Measurements from ENCODE around the gene TANGO2. TPM values are rescaled to one million over a fixed set of nuclear protein-coding genes. Genes with fewer than 3 reads are reported as not detected.
A peak's percentile ranks its signal among the peaks of the same experiment; 100 is the strongest.

TANGO2 gene
- total and polyA plus RNA-seq, 5 donors from 2014 or later: 39.5 to 48.4 (median 43.2) TPM

GRCh38 chr22:19986011-19986409 is 34.9 kb upstream of the TANGO2 start:
- ATAC-seq (ENCODE audit: low read depth in 2 of 2) (no peak), DNase-seq (no peak)
- Mint-ChIP-seq H3K4me1 (peaks cover 0 to 9% (median 0%) of the 10 kb centered on the region in 4 donors), H3K36me3 (no peaks in the 10 kb centered on the region), H3K27me3 (peaks cover 8% of the 10 kb centered on the region), H3K27ac (no peak overlapping the region), H3K9me3 (no peaks in the 10 kb centered on the region), H3K4me3 (peak overlapping the region in 3 of 4 donors; percentile 40 to 75 (median 58))
- H3K9me3 ChIP-seq (ENCODE audit: control insufficient read depth in 2 of 2, low read length in 2 of 2): no peaks in the 10 kb centered on the region
- no peaks in the 10 kb centered on the region for H3K27me3 ChIP-seq (ENCODE audit: control insufficient read depth, insufficient read depth, low read length)
- H3K4me1 ChIP-seq (ENCODE audit: control insufficient read depth, insufficient read depth, low read length, poor library complexity, severe bottlenecking): peaks cover 11% of the 10 kb centered on the region
- no peak overlapping the region for H3K27ac ChIP-seq (ENCODE audit: insufficient read depth, low read length, poor library complexity, severe bottlenecking)
- no peak overlapping the region for H3K4me3 ChIP-seq (ENCODE audit: low read depth, low read length)
- H3K36me3 ChIP-seq (ENCODE audit: control insufficient read depth, insufficient read depth, low read length): no peaks in the 10 kb centered on the region

- H3K4me3 ChIP-seq (ENCODE audit: low read depth, low read length): no peak overlapping the region
- H3K9me3 ChIP-seq (ENCODE audit: control insufficient read depth in 2 of 2, low read length in 2 of 2): no peaks in the 10 kb centered on the region
- Mint-ChIP-seq H3K36me3 (no peaks in the 10 kb centered on the region), H3K27ac (no peak overlapping the region), H3K9me3 (no peaks in the 10 kb centered on the region), H3K27me3 (peaks cover 8% of the 10 kb centered on the region), H3K4me1 (peaks cover 0 to 9% (median 0%) of the 10 kb centered on the region in 4 donors), H3K4me3 (peak overlapping the region in 3 of 4 donors; percentile 40 to 75 (median 58))
- ATAC-seq (ENCODE audit: low read depth in 2 of 2): peak; percentile 63 to 75
- H3K27ac ChIP-seq (ENCODE audit: insufficient read depth, low read length, poor library complexity, severe bottlenecking): no peak overlapping the region
- peak; percentile 39 to 55 (median 45) for DNase-seq
- H3K36me3 ChIP-seq (ENCODE audit: control insufficient read depth, insufficient read depth, low read length): no peaks in the 10 kb centered on the region
- no peaks in the 10 kb centered on the region for H3K27me3 ChIP-seq (ENCODE audit: control insufficient read depth, insufficient read depth, low read length)
- peaks cover 11% of the 10 kb centered on the region for H3K4me1 ChIP-seq (ENCODE audit: control insufficient read depth, insufficient read depth, low read length, poor library complexity, severe bottlenecking)
These were observed 34.2 kb upstream of the TANGO2 start for GRCh38 chr22:19986410-19987341.

- peaks cover 11% of the 10 kb centered on the region for H3K4me1 ChIP-seq (ENCODE audit: control insufficient read depth, insufficient read depth, low read length, poor library complexity, severe bottlenecking)
- H3K27me3 Mint-ChIP-seq: peaks cover 8% of the 10 kb centered on the region
- H3K9me3 ChIP-seq (ENCODE audit: control insufficient read depth in 2 of 2, low read length in 2 of 2): no peaks in the 10 kb centered on the region
- H3K4me3 Mint-ChIP-seq: peak overlapping the region in 3 of 4 donors; percentile 63 to 78 (median 65)
- H3K36me3 Mint-ChIP-seq: no peaks in the 10 kb centered on the region
- no peak overlapping the region for H3K27ac ChIP-seq (ENCODE audit: insufficient read depth, low read length, poor library complexity, severe bottlenecking)
- peaks cover 0 to 9% (median 0%) of the 10 kb centered on the region in 4 donors for H3K4me1 Mint-ChIP-seq
- H3K27ac Mint-ChIP-seq: no peak overlapping the region
- DNase-seq (no peak), ATAC-seq (ENCODE audit: low read depth in 2 of 2) (no peak)
- no peaks in the 10 kb centered on the region for H3K9me3 Mint-ChIP-seq
- H3K27me3 ChIP-seq (ENCODE audit: control insufficient read depth, insufficient read depth, low read length): no peaks in the 10 kb centered on the region
- H3K36me3 ChIP-seq (ENCODE audit: control insufficient read depth, insufficient read depth, low read length): no peaks in the 10 kb centered on the region
- H3K4me3 ChIP-seq (ENCODE audit: low read depth, low read length): no peak overlapping the region
These were observed 33.3 kb upstream of the TANGO2 start for GRCh38 chr22:19987394-19988306.

GRCh38 chr22:19988331-19988808 is 32.5 kb upstream of the TANGO2 start:
- peaks cover 8% of the 10 kb centered on the region for H3K27me3 Mint-ChIP-seq
- H3K4me3 Mint-ChIP-seq: peak overlapping the region in 3 of 4 donors; percentile 63 to 78 (median 65)
- no peak overlapping the region for H3K27ac ChIP-seq (ENCODE audit: insufficient read depth, low read length, poor library complexity, severe bottlenecking)

DNA sequence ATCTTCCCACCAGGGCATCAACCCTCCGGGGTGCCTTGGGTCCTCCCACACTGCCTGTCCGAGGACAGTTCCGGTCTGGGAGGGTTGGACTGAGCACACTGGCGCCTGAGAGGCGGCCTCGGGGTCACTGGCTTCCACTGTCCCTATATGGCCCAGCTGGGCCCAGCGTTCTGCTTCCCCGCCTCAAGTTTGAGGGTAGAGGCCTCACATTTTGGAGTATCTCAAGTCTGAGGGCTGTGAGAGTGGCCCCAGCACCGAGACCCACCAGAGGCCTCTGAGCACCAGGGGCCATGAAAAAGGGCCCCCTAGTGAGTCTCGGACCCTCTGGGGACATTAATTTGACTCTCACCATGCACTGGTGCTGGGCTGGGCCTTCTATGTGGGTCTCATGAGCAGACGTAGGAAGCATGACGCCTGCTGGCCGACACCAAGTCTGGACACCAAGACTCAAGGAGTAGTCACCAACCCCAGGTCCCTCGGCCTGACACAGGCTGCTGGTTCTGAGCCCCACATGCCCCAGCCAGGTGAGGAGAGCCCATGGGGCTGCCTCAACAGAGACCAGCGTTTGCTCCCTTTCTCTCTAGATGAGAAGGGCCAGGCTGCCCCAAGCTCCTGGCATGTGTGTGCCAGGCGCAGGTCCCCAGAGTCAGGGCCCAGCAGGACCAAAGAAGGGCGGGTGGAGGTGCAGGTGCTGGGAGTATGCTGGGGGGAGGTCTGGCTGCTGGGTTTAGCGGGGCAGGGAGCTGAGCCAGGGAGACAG is 31.8 kb upstream of the TANGO2 start:
- no peaks in the 10 kb centered on the region for H3K9me3 ChIP-seq (ENCODE audit: control insufficient read depth in 2 of 2, low read length in 2 of 2)
- Mint-ChIP-seq H3K27ac (no peak overlapping the region), H3K9me3 (no peaks in the 10 kb centered on the region), H3K4me3 (peak overlapping the region in 1 of 4 donors; percentile 69), H3K27me3 (peaks cover 8% of the 10 kb centered on the region), H3K36me3 (no peaks in the 10 kb centered on the region), H3K4me1 (peaks cover 0 to 9% (median 0%) of the 10 kb centered on the region in 4 donors)
- peaks cover 11% of the 10 kb centered on the region for H3K4me1 ChIP-seq (ENCODE audit: control insufficient read depth, insufficient read depth, low read length, poor library complexity, severe bottlenecking)
- no peak overlapping the region for H3K4me3 ChIP-seq (ENCODE audit: low read depth, low read length)
- no peak overlapping the region for H3K27ac ChIP-seq (ENCODE audit: insufficient read depth, low read length, poor library complexity, severe bottlenecking)
- H3K27me3 ChIP-seq (ENCODE audit: control insufficient read depth, insufficient read depth, low read length): no peaks in the 10 kb centered on the region
- ATAC-seq (ENCODE audit: low read depth in 2 of 2) (no peak), DNase-seq (no peak)
- no peaks in the 10 kb centered on the region for H3K36me3 ChIP-seq (ENCODE audit: control insufficient read depth, insufficient read depth, low read length)

More at GRCh38 chr22:19988331-19988808, 32.5 kb upstream of the TANGO2 start:
- ATAC-seq (ENCODE audit: low read depth in 2 of 2) (no peak), DNase-seq (no peak)
- H3K27ac Mint-ChIP-seq: no peak overlapping the region
- no peaks in the 10 kb centered on the region for H3K36me3 ChIP-seq (ENCODE audit: control insufficient read depth, insufficient read depth, low read length)
- no peaks in the 10 kb centered on the region for H3K36me3 Mint-ChIP-seq
- H3K9me3 ChIP-seq (ENCODE audit: control insufficient read depth in 2 of 2, low read length in 2 of 2): no peaks in the 10 kb centered on the region
- H3K4me1 ChIP-seq (ENCODE audit: control insufficient read depth, insufficient read depth, low read length, poor library complexity, severe bottlenecking): peaks cover 11% of the 10 kb centered on the region
- H3K4me3 ChIP-seq (ENCODE audit: low read depth, low read length): no peak overlapping the region
- no peaks in the 10 kb centered on the region for H3K9me3 Mint-ChIP-seq
- no peaks in the 10 kb centered on the region for H3K27me3 ChIP-seq (ENCODE audit: control insufficient read depth, insufficient read depth, low read length)
- peaks cover 0 to 9% (median 0%) of the 10 kb centered on the region in 4 donors for H3K4me1 Mint-ChIP-seq

- ATAC-seq (ENCODE audit: low read depth in 2 of 2) (no peak), DNase-seq (no peak)
- H3K9me3 ChIP-seq (ENCODE audit: control insufficient read depth in 2 of 2, low read length in 2 of 2): no peaks in the 10 kb centered on the region
- no peak overlapping the region for H3K4me3 ChIP-seq (ENCODE audit: low read depth, low read length)
- no peak overlapping the region for H3K27ac ChIP-seq (ENCODE audit: insufficient read depth, low read length, poor library complexity, severe bottlenecking)
- Mint-ChIP-seq H3K4me3 (peak overlapping the region in 1 of 4 donors; percentile 43), H3K9me3 (no peaks in the 10 kb centered on the region), H3K4me1 (peaks cover 0 to 9% (median 0%) of the 10 kb centered on the region in 4 donors), H3K36me3 (no peaks in the 10 kb centered on the region), H3K27ac (no peak overlapping the region), H3K27me3 (peaks cover 7% of the 10 kb centered on the region)
- H3K4me1 ChIP-seq (ENCODE audit: control insufficient read depth, insufficient read depth, low read length, poor library complexity, severe bottlenecking): peaks cover 11% of the 10 kb centered on the region
- no peaks in the 10 kb centered on the region for H3K36me3 ChIP-seq (ENCODE audit: control insufficient read depth, insufficient read depth, low read length)
- H3K27me3 ChIP-seq (ENCODE audit: control insufficient read depth, insufficient read depth, low read length): no peaks in the 10 kb centered on the region
These were observed 31.2 kb upstream of the TANGO2 start for GRCh38 chr22:19989725-19990067.

DNA sequence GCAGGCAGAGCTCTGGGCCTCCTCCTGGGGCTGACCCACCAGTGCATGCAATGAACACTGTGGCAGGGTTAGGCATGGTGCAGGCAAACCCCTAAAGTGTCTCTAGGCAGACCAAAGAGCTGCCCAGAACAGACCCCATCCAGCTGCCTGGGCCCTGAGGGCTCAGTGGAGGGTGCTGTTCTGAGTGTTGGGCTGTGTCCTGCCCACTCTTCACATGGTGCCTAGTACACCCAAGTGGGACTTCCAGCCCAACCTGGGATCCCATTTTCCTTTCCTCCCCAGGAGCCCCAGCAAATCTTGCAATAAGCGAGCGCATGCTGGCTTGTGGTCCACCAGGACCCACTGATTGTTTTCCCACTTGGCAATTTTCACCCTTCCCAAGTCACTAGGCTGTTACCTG is 30.7 kb upstream of the TANGO2 start:
- H3K4me1 Mint-ChIP-seq: peaks cover 0 to 7% (median 0%) of the 10 kb centered on the region in 4 donors
- ATAC-seq (ENCODE audit: low read depth in 2 of 2) (no peak), DNase-seq (no peak)
- peaks cover 3% of the 10 kb centered on the region for H3K27me3 Mint-ChIP-seq
- Histone ChIP-seq H3K4me1 (ENCODE audit: control insufficient read depth, insufficient read depth, low read length, poor library complexity, severe bottlenecking) (peaks cover 11% of the 10 kb centered on the region), H3K27me3 (ENCODE audit: control insufficient read depth, insufficient read depth, low read length) (no peaks in the 10 kb centered on the region), H3K36me3 (ENCODE audit: control insufficient read depth, insufficient read depth, low read length) (no peaks in the 10 kb centered on the region), H3K27ac (ENCODE audit: insufficient read depth, low read length, poor library complexity, severe bottlenecking) (no peak overlapping the region), H3K9me3 (ENCODE audit: control insufficient read depth in 2 of 2, low read length in 2 of 2) (no peaks in the 10 kb centered on the region), H3K4me3 (ENCODE audit: low read depth, low read length) (no peak overlapping the region)
- H3K36me3 Mint-ChIP-seq: no peaks in the 10 kb centered on the region
- H3K4me3 Mint-ChIP-seq: no peak overlapping the region
- no peaks in the 10 kb centered on the region for H3K9me3 Mint-ChIP-seq
- no peak overlapping the region for H3K27ac Mint-ChIP-seq
